Right renal cortex interstitium (tissue), 3 donors: ENCODE measurements around the gene PRXL2A. TPM values are rescaled to one million over a fixed set of nuclear protein-coding genes. Genes with fewer than 3 reads are reported as not detected.

Experiments used
- DNase-seq, 3 donors: peaks; one replicate each; pipeline ENCODE4 v3.0.0-alpha.2; 2013; ENCODE audit warnings: low read depth in 3 of 3, low spot score in 2 of 3
- polyA plus RNA-seq, 3 donors: library from polyadenylated mRNA; unstranded; fragments of 120-200 nt; gene quantifications; one replicate each; pipeline ENCODE4 v1.2.1, GENCODE V29; 2013; ENCODE audit not compliant: insufficient read length in 3 of 3

Gene PRXL2A
- polyA plus RNA-seq, 3 donors = 116 to 134 (median 124) TPM

- no peak for DNase-seq
Observed at GRCh38 chr10:80460399-80461207, 52.3 kb downstream of the PRXL2A start.

- DNase-seq = no peak
Observed at GRCh38 chr10:80461208-80462183, 53.1 kb downstream of the PRXL2A start.

GRCh38 chr10:80462299-80462980, 54.1 kb downstream of the PRXL2A start:
- DNase-seq = no peak

GRCh38 chr10:80462981-80463741, 54.8 kb downstream of the PRXL2A start:
- DNase-seq = no peak

GRCh38 chr10:80463868-80464267, 55.5 kb downstream of the PRXL2A start:
- DNase-seq = no peak

GRCh38 chr10:80464557-80465450, 56.5 kb downstream of the PRXL2A start:
- no peak for DNase-seq

GRCh38 chr10:80465451-80465835, 57.1 kb downstream of the PRXL2A start:
- DNase-seq = no peak

- DNase-seq = no peak
Observed at GRCh38 chr10:80465839-80466590, 57.7 kb downstream of the PRXL2A start.

GRCh38 chr10:80466724-80467326, 58.5 kb downstream of the PRXL2A start:
- DNase-seq = no peak

- DNase-seq = no peak
Observed at GRCh38 chr10:80468002-80468401, 59.7 kb downstream of the PRXL2A start.

GRCh38 chr10:80468806-80469421, 60.6 kb downstream of the PRXL2A start:
- no peak for DNase-seq

- no peak for DNase-seq
Observed at GRCh38 chr10:80470266-80470665, 61.9 kb downstream of the PRXL2A start.

- no peak for DNase-seq
Observed at GRCh38 chr10:80471001-80471400, 62.6 kb downstream of the PRXL2A start.

- no peak for DNase-seq
Observed at GRCh38 chr10:80471715-80472233, 63.4 kb downstream of the PRXL2A start.

- DNase-seq = no peak
Observed at GRCh38 chr10:80472234-80473095, 64.1 kb downstream of the PRXL2A start.

GRCh38 chr10:80473096-80473657, 64.8 kb downstream of the PRXL2A start:
- DNase-seq = no peak
